SJCRH30 (cell line): ENCODE results near the gene FAM171A2. TPM values are rescaled to one million over a fixed set of nuclear protein-coding genes. Genes with fewer than 3 reads are reported as not detected.
A peak's percentile ranks its signal among the peaks of the same experiment; 100 is the strongest.

ENCODE experiments used
- DNase-seq, 2 experiments: peaks; one replicate each; pipeline ENCODE4 v3.0.0-alpha.2; 2015 to 2020
- H3K27ac ChIP-seq: fragments of 250-450 bp; sonication (Bioruptor Pico); 2 replicates; pipeline ENCODE4 v1.5.1; 2020; ENCODE audit warnings: mild to moderate bottlenecking, moderate library complexity
- H3K27me3 ChIP-seq: fragments of 250-450 bp; sonication (Bioruptor Pico); 2 replicates; pipeline ENCODE4 v1.5.1; 2020; ENCODE audit warnings: mild to moderate bottlenecking, moderate library complexity
- H3K36me3 ChIP-seq: fragments of 250-450 bp; sonication (Bioruptor Pico); 2 replicates; pipeline ENCODE4 v1.5.1; 2020; ENCODE audit warnings: mild to moderate bottlenecking, moderate library complexity
- H3K4me1 ChIP-seq: fragments of 250-450 bp; sonication (Bioruptor Pico); 2 replicates; pipeline ENCODE4 v1.5.1; 2020; ENCODE audit warnings: mild to moderate bottlenecking, moderate library complexity
- H3K4me3 ChIP-seq: fragments of 250-450 bp; sonication (Bioruptor Pico); 2 replicates; pipeline ENCODE4 v1.5.1; 2020; ENCODE audit warnings: mild to moderate bottlenecking, moderate library complexity
- H3K9me3 ChIP-seq: fragments of 250-450 bp; sonication (Bioruptor Pico); replicated peaks from 2 replicates; pipeline ENCODE4 v1.5.1; 2020; ENCODE audit warnings: mild to moderate bottlenecking, moderate library complexity
- total RNA-seq: library from RNA; depleted of rRNA; stranded (reverse); fragments of >200 nt; shearing (Covaris generic); gene quantifications from 2 replicates; pipeline ENCODE4 v1.2.3, GENCODE V29; 2014; rRNA removed

The FAM171A2 gene
- total RNA-seq, 1 experiment from 2014 or later: 13.7 TPM

DNA sequence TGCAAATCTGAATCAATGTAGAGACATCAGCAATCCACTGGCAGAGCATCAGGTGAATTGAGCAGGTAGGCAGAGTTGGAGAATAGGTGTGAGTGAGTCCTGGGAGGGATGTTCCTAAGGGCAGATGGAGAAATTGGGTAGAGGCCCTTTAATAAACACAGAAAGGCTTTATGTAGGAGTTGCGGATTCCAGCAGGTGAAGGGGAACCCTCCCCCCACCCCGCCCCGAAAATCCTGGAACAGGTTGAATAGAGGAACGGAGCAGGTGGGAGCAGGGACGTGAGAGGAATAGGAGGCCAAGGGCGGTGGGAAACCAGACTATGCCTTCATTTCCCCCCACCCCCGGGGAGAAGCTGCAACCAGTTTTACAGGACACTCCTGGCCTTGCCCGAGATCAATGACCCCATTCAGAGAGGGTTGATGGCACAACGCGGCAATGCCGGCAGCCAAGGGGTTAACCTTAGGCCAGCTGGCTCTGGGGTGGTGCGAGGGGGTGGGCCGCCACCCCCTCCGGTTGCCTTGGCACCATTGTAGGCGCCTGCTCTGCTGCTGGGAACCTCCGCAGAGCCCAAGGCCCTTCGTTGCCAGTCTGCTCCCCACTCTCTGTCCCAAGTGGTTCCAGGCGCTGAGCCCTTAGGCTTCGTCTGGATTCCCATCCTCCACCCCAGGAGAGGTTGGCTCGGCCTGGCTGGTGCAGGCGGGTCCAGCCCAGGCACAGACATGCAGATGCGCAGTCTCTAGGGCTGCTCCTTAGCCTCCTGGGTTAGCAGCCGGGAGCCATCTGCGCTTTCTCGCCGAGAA is 56.1 kb downstream of the FAM171A2 start:
- H3K9me3 ChIP-seq: no peaks in the 10 kb centered on the region
- DNase-seq: peak; percentile 61 to 70
- peak overlapping the region; percentile 49 for H3K4me3 ChIP-seq
- no peaks in the 10 kb centered on the region for H3K36me3 ChIP-seq
- peaks cover 4% of the 10 kb centered on the region; the same call in 1 of the 2 replicates for H3K4me1 ChIP-seq
- H3K27me3 ChIP-seq: peaks cover 10% of the 10 kb centered on the region; the same call in 1 of the 2 replicates
- H3K27ac ChIP-seq: no peak overlapping the region

DNA sequence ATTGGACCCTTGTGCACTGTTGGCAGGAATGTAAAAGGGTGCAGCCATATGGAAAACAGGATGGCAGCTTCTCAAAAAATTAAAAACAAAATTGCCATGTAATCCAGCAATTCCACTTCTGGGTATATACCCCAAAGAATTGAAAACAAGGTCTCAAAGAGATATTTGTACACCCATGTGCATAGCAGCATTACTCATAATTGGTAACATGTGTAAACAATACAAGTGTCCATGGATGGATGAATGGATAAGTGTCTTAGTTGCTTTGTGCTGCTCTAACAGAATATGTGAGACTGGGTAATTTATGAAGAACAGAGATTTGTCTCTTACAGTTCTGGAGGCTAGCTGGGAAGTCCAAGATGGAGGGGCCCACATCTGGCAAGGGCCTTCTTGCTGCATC is 59.0 kb downstream of the FAM171A2 start:
- Histone ChIP-seq H3K4me3 (no peak overlapping the region), H3K9me3 (no peaks in the 10 kb centered on the region), H3K27ac (no peak overlapping the region), H3K4me1 (peaks cover 4% of the 10 kb centered on the region; the same call in 1 of the 2 replicates), H3K36me3 (no peaks in the 10 kb centered on the region), H3K27me3 (peaks cover 10% of the 10 kb centered on the region; the same call in 1 of the 2 replicates)
- no peak for DNase-seq

Other genes starting within 250 kb of the FAM171A2 start
- 96.4 and 103 TPM in 2 replicates for gene HDAC5, start 240.2 kb downstream of the FAM171A2 start, total RNA-seq
- gene HROB, start 221.9 kb downstream of the FAM171A2 start, total RNA-seq: 10.0 and 11.1 TPM in 2 replicates
- not detected in 2 replicates for gene ASB16, start 193.1 kb downstream of the FAM171A2 start, total RNA-seq
- 27.8 and 29.6 TPM in 2 replicates for gene TMUB2, start 176.9 kb downstream of the FAM171A2 start, total RNA-seq
- gene ATXN7L3, start 164.0 kb downstream of the FAM171A2 start, total RNA-seq: 59.7 and 62.4 TPM in 2 replicates
- 76.6 and 78.9 TPM in 2 replicates for gene UBTF, start 144.2 kb downstream of the FAM171A2 start, total RNA-seq
- 0.04 TPM in 1 of 2 replicates, not detected in the other for gene SLC4A1, start 95.7 kb downstream of the FAM171A2 start, total RNA-seq
- gene RUNDC3A, start 55.3 kb downstream of the FAM171A2 start, total RNA-seq: 0.14 TPM in 1 of 2 replicates, not detected in the other
- gene SLC25A39, start 39.0 kb downstream of the FAM171A2 start, total RNA-seq: 86.9 and 87.2 TPM in 2 replicates
- 74.4 and 77.2 TPM in 2 replicates for gene GRN, start 18.6 kb downstream of the FAM171A2 start, total RNA-seq
- gene ITGA2B, start 25.8 kb upstream of the FAM171A2 start, total RNA-seq: 0.38 and 0.67 TPM in 2 replicates
- 22.2 and 24.3 TPM in 2 replicates for gene GPATCH8, start 139.6 kb upstream of the FAM171A2 start, total RNA-seq
- gene FZD2, start 193.6 kb upstream of the FAM171A2 start, total RNA-seq: 16.0 and 18.2 TPM in 2 replicates